ENCODE data around the gene MMS19.

- TF ChIP-seq, protein P1, sequence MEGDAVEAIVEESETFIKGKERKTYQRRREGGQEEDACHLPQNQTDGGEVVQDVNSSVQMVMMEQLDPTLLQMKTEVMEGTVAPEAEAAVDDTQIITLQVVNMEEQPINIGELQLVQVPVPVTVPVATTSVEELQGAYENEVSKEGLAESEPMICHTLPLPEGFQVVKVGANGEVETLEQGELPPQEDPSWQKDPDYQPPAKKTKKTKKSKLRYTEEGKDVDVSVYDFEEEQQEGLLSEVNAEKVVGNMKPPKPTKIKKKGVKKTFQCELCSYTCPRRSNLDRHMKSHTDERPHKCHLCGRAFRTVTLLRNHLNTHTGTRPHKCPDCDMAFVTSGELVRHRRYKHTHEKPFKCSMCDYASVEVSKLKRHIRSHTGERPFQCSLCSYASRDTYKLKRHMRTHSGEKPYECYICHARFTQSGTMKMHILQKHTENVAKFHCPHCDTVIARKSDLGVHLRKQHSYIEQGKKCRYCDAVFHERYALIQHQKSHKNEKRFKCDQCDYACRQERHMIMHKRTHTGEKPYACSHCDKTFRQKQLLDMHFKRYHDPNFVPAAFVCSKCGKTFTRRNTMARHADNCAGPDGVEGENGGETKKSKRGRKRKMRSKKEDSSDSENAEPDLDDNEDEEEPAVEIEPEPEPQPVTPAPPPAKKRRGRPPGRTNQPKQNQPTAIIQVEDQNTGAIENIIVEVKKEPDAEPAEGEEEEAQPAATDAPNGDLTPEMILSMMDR (conservative IDR thresholded peaks at IDR 0.05) = no peak
- TF ChIP-seq EZH2 (IDR thresholded peaks at IDR 0.05; ENCODE audit: low read depth) = no peak
Measured at GRCh38 chr10:97485647-97486281, 12.5 kb downstream of the MMS19 start.

Measured in PC-9 (cell line).